Suprapubic skin (tissue), 4 donors: ENCODE data around the gene CHID1.

Experiments used
- POLR2A ChIP-seq, 2 donors: fragments of 450-650 bp; IDR thresholded peaks; one replicate each; pipeline ENCODE4 v1.6.1; 2017; ENCODE audit warnings: antibody characterized with exemption in 2 of 2, mild to moderate bottlenecking in 2 of 2, moderate library complexity in 2 of 2
- POLR2AphosphoS5 ChIP-seq, 3 donors: sonication (generic); formaldehyde crosslinking; IDR thresholded peaks; one replicate each; pipeline ENCODE4 v1.6.1; 2017; ENCODE audit warnings: antibody characterized with exemption in 3 of 3
- TF ChIP-seq, protein P1 (sequence below), 2 donors: fragments of 200-600 bp in 1 of 2; fragments of 450-650 bp in 1 of 2; sonication (generic) in 1 of 2; IDR thresholded peaks; one replicate each; pipeline ENCODE4 v1.5.1; 2016 to 2019; ENCODE audit warnings: antibody characterized with exemption in 2 of 2, mild to moderate bottlenecking in 1 of 2, moderate library complexity in 1 of 2

DNA sequence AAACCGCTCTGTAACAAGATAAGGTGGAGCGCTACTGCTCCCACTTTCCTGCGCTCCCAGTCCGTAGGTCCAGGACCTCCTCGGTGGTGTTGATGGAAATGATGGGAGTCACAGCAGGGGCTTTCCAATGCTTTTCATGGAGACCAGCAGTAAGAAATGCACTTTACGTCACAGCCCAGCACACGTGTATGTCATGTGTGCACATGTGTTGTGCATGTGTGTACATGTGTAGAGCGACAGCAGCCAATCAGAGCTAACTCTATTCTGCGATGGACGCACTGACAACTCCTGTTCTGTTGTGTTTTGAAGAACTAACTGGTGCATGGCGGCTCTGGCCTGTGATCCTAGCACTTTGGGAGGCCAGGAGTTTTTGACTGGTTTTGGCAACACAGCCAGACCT, 1.2 kb downstream of the CHID1 start:
- TF ChIP-seq POLR2A (IDR thresholded peaks at IDR 0.05) (no peak), POLR2AphosphoS5 (IDR thresholded peaks at IDR 0.05) (no peak)
- TF ChIP-seq, protein P1, sequence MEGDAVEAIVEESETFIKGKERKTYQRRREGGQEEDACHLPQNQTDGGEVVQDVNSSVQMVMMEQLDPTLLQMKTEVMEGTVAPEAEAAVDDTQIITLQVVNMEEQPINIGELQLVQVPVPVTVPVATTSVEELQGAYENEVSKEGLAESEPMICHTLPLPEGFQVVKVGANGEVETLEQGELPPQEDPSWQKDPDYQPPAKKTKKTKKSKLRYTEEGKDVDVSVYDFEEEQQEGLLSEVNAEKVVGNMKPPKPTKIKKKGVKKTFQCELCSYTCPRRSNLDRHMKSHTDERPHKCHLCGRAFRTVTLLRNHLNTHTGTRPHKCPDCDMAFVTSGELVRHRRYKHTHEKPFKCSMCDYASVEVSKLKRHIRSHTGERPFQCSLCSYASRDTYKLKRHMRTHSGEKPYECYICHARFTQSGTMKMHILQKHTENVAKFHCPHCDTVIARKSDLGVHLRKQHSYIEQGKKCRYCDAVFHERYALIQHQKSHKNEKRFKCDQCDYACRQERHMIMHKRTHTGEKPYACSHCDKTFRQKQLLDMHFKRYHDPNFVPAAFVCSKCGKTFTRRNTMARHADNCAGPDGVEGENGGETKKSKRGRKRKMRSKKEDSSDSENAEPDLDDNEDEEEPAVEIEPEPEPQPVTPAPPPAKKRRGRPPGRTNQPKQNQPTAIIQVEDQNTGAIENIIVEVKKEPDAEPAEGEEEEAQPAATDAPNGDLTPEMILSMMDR (IDR thresholded peaks at IDR 0.05), result no peak
